Activated CD4-positive, alpha-beta T cell treated with anti-CD3 and anti-CD28 coated beads for 36 hours (primary cell): ENCODE data around the gene CPOX. TPM values are rescaled to one million over a fixed set of nuclear protein-coding genes. Genes with fewer than 3 reads are reported as not detected.
"Not testable (repeated sequence)": the region's sequence is repeated elsewhere in the genome, so short reads cannot be mapped to it uniquely, and the experiment has no call there.

ENCODE experiments used
- ATAC-seq: fragments of 200-7000 bp; cut with Tn5 transposase; one replicate; pipeline ENCODE4 v1.10.0; 2021; ENCODE audit warnings: mild to moderate bottlenecking, moderate library complexity
- CTCF ChIA-PET: fragments of 350-600 bp; sonication (Branson Sonifier 250); formaldehyde crosslinking; loops from one replicate; lab custom pipeline; 2021; ENCODE audit warnings: antibody characterized with exemption; lab: Charles Lee
- POLR2A ChIA-PET: fragments of 350-600 bp; sonication (Branson Sonifier 250); formaldehyde crosslinking; loops from one replicate; lab custom pipeline; 2021; ENCODE audit warnings: antibody characterized with exemption, inconsistent platforms; lab: Charles Lee
- DNase-seq: peaks from one replicate; pipeline ENCODE4 v3.0.0-alpha.2; 2020
- H3K27ac Mint-ChIP-seq: one replicate; pipeline ENCODE4 v1.8.0; 2021; ENCODE audit warnings: mixed read lengths
- H3K27me3 Mint-ChIP-seq: one replicate; pipeline ENCODE4 v1.8.0; 2021; ENCODE audit warnings: mixed read lengths
- H3K36me3 Mint-ChIP-seq: one replicate; pipeline ENCODE4 v1.8.0; 2021; ENCODE audit warnings: low read depth, mixed read lengths
- H3K4me1 Mint-ChIP-seq: one replicate; pipeline ENCODE4 v1.8.0; 2021; ENCODE audit warnings: mixed read lengths
- H3K4me3 Mint-ChIP-seq: one replicate; pipeline ENCODE4 v1.8.0; 2021; ENCODE audit warnings: mild to moderate bottlenecking, moderate library complexity, mixed read lengths
- H3K9me3 Mint-ChIP-seq: one replicate; pipeline ENCODE4 v1.8.0; 2021; ENCODE audit warnings: low read depth, mixed read lengths
- intact Hi-C, 2 experiments: fragments of 100-400 bp; cut with DNase I in 1 of 2; cut with micrococcal nuclease in 1 of 2; formaldehyde crosslinking; loops; one replicate each; pipeline versions ENCODE4 v1.14.2 to v1.15.1; 2022 to 2024; cut with DNase I, micrococcal nuclease
- total RNA-seq, 2 experiments: library from RNA; stranded (reverse); gene quantifications; one replicate each; pipeline ENCODE4 v1.2.3, GENCODE V29; 2021

CPOX gene
- total RNA-seq, 2 experiments from 2014 or later = 40.3 to 41.9 TPM

DNA sequence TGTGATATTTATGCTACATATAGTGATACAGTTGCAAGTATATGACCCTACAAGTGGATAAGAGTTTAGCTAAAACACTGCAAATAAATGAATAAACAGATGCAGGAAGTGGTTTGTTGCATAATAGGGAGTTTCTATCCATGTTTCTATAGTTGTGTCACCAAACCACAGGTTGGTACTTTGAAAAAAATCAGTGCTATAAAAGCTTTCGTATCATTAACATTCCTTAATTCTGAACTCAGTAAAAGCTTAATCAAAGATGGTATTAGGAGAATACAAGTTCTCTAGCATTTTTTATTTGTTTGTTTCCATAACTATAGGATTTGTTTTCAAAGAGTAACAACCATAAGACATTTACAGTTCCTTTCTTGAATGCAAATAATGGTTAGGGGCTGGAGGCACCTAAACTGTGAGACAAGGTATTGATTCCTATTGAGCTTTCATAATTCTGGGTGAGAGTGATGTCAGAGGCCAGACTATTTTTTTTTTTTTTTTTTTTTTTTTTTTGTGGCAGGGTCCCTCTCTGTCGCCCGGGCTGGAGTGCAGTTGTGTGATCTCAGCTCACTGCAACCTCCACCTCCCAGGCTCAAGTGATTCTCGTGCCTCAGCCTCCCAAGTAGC, 29.6 kb downstream of the CPOX start:
- peak; percentile 24 for ATAC-seq
- Mint-ChIP-seq H3K4me3 (no peak overlapping the region), H3K27ac (peak overlapping the region; percentile 74), H3K27me3 (no peaks in the 10 kb centered on the region), H3K36me3 (peaks cover 3% of the 10 kb centered on the region), H3K9me3 (peaks cover 6% of the 10 kb centered on the region), H3K4me1 (peaks cover 77% of the 10 kb centered on the region)
- CTCF ChIA-PET = interaction anchor here (0.8 to 2.4 kb wide), 6 partner anchors 9 to 41 kb away, joined by 3 to 11 read pairs (median 5); partner anchors contain the start of gene CLDND1
- DNase-seq = no peak
- POLR2A ChIA-PET = interaction anchor here (0.6 to 1.3 kb wide), 2 partner anchors 27 to 41 kb away, joined by 3 to 8 read pairs; partner anchors contain the start of gene CLDND1
- intact Hi-C loops = loop anchor here in 1 of 2 experiments (2.0 kb wide), 1 partner anchor 41 kb away; the partner anchor contains the start of gene CLDND1

DNA sequence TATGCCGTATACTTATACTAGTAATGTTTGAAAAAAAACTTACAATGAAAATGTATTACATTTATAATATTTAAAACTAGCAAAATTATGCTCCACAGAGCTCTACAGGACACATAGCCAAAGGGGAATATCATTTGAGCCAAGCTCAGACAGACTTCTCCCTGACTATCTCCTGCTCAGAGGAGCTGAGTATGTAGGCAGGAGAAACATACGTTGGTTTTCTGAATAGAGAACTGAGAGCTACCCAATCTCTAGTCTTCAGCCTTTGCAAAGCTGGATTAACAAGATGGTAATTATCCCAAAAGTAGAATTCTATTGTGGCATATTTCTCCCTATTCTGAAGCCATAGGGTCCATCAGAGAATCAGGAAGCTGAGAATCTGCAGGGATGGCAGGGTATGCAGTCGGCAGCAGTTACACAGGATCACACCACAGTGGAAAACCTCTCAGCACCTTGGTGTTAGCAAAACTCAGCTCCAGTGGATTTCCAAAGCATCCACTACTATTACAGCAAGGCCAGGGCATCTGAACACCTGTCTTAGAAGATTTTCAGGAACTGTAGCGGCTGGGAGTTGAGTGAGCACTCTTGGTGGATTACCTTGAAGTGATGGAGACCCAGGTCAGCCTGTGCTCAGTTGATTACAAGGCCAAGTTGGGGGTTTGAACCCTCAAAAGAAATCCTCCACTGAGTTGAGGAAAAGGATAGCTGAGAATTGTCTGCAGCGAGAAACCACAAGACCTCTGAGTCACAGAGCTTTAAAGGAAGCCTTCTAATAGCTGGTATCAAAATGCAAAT, 31.5 kb downstream of the CPOX start:
- H3K27me3 Mint-ChIP-seq = no peaks in the 10 kb centered on the region
- peaks cover 3% of the 10 kb centered on the region for H3K36me3 Mint-ChIP-seq
- intact Hi-C loops = no loop called here
- H3K4me1 Mint-ChIP-seq = peaks cover 81% of the 10 kb centered on the region
- H3K4me3 Mint-ChIP-seq = no peak overlapping the region
- POLR2A ChIA-PET = interaction anchor here (0.6 to 1.2 kb wide), 3 partner anchors 11 to 42 kb away, joined by 3 to 5 read pairs (median 3); no protein-coding TSS in a partner anchor
- DNase-seq = no peak
- peak overlapping the region; percentile 51 for H3K27ac Mint-ChIP-seq
- CTCF ChIA-PET = interaction anchor here (0.6 to 2.4 kb wide), 7 partner anchors 9 to 522 kb away, joined by 3 to 6 read pairs (median 4); partner anchors contain the start of gene CLDND1
- ATAC-seq = no peak
- peaks cover 5% of the 10 kb centered on the region for H3K9me3 Mint-ChIP-seq

DNA sequence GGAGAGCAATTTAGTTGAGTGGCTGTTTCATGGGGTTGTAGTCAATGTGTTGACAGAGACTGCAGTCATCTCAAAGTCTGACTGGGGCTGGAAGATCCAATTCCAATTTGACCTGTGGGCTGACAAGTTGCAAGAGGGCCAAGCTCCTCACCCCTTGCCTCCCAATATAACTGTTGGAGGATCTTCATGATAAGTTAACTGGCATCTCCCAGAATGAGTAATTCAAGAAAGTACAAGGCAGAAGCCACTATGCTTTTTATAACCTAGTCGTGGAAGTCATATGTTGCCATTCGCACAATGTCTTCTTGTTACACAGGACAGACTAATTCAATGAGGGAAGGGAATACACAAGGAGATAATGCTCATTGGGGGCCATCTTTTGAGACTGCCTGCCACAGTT, 32.5 kb downstream of the CPOX start:
- intact Hi-C loops = no loop called here
- Mint-ChIP-seq H3K36me3 (peaks cover 3% of the 10 kb centered on the region), H3K4me1 (peaks cover 82% of the 10 kb centered on the region), H3K9me3 (peaks cover 3% of the 10 kb centered on the region), H3K27me3 (no peaks in the 10 kb centered on the region), H3K4me3 (no peak overlapping the region), H3K27ac (peak overlapping the region; percentile 40)
- DNase-seq (no peak), ATAC-seq (no peak)
- ChIA-PET POLR2A (no interaction called here), CTCF (interaction anchor here (1.4 to 2.4 kb wide), 2 partner anchors 13 to 38 kb away, joined by 3 to 6 read pairs; partner anchors contain the start of gene CLDND1)

DNA sequence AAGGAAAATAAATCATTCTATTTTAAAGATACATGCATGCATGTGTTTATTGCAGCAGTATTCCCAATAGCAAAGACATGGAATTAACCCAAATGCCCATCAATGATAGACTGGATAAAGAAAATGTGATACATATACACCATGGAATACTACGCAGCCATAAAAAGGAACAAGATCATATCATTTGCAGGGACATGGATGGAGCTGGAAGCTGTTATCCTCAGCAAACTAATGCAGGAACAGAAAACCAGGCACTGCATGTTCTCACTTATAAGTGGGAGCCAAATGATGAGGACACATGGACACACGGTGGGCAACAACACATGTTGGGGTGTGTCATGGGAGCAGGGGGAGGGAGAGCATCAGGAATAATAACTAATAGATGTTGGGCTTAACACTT, 33.6 kb downstream of the CPOX start:
- H3K9me3 Mint-ChIP-seq, DNase-seq, POLR2A ChIA-PET, ATAC-seq, H3K36me3 Mint-ChIP-seq, H3K27ac Mint-ChIP-seq, intact Hi-C loops, H3K27me3 Mint-ChIP-seq, H3K4me3 Mint-ChIP-seq: not testable (repeated sequence)
- H3K4me1 Mint-ChIP-seq = peaks cover 83% of the 10 kb centered on the region
- CTCF ChIA-PET = interaction anchor here (3.2 kb wide), 1 partner anchor 23 kb away, joined by 25 read pairs; no protein-coding TSS in a partner anchor

DNA sequence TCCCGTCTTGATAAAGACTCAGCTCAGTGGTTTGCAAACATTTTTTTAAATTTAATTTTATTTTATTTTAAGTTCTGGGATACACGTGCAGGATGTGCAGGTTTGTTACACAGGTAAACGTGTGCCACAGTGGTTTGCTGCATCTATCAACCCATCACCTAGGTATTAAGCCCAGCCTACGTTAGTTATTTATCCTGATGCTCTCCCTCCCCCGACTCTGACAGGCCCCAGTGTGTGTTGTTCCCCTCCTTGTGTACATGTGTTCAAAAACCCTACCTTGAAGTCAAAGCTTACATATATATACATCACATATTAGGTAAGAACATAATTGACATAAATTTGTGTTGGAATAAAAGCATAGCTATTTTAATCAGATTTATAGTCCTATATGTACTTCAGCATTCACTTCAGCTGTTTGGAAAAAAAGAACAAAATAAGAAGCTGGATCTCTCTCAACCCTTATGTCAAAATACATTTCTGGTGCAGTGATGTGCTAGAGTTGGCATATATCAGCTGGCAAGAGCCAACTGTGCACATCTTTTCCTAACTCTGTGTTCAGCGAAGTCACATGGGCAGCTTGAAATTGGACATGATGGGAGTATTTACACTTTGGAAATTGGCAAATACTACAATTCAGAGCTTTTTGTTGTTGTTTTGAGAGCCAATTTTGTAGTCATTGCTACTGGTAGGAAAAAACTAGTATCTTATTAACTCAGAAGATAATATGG, 35.1 kb downstream of the CPOX start:
- peaks cover 81% of the 10 kb centered on the region for H3K4me1 Mint-ChIP-seq
- DNase-seq (no peak), ATAC-seq (no peak)
- CTCF ChIA-PET = interaction anchor here (0.9 to 3.2 kb wide), 6 partner anchors 14 to 40 kb away, joined by 3 to 25 read pairs (median 4); no protein-coding TSS in a partner anchor
- peaks cover 3% of the 10 kb centered on the region for H3K9me3 Mint-ChIP-seq
- peak overlapping the region; percentile 94 for H3K27ac Mint-ChIP-seq
- no peaks in the 10 kb centered on the region for H3K27me3 Mint-ChIP-seq
- H3K4me3 Mint-ChIP-seq = no peak overlapping the region
- intact Hi-C loops = no loop called here
- POLR2A ChIA-PET = interaction anchor here (0.6 kb wide), 1 partner anchor 21 kb away, joined by 3 read pairs; no protein-coding TSS in a partner anchor
- peaks cover 10% of the 10 kb centered on the region for H3K36me3 Mint-ChIP-seq

DNA sequence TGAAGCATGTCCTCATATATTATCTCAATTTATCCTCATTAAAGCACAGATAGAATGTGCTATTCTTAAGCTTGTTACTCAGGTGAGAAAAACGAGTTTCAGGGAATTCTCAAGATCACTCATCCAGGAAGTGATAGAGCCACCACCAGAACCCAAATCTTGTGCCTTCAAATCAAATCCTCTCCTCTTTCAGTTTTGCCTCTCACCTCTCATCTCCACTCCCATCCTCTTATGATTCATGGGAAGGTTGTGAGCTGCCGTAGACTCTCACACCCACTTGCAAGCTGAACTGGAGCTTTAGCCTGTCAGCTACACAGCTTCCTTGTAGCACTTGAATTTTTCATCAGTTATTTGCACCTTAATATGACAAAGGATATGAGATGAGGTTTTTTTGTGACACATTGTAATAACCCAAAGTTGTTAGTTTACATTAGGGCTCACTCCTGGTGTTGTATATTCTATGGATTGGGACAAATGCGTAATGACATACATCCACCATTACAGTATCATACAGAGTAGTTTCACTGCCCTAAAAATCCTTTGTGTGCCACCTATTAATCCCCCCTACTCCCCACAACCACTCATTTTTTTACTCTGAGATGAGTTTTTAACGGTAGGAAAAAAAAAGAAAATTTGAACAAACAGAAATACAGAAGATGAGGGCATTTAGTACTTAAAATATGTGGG, 35.9 kb downstream of the CPOX start:
- H3K4me3 Mint-ChIP-seq = peak overlapping the region; percentile 67
- H3K27ac Mint-ChIP-seq = peak overlapping the region; percentile 94
- H3K36me3 Mint-ChIP-seq = peaks cover 10% of the 10 kb centered on the region
- CTCF ChIA-PET = interaction anchor here (0.6 to 3.2 kb wide), 6 partner anchors 11 to 41 kb away, joined by 4 to 25 read pairs (median 4); no protein-coding TSS in a partner anchor
- H3K4me1 Mint-ChIP-seq = peaks cover 81% of the 10 kb centered on the region
- peaks cover 3% of the 10 kb centered on the region for H3K9me3 Mint-ChIP-seq
- no peaks in the 10 kb centered on the region for H3K27me3 Mint-ChIP-seq
- ATAC-seq (peak; percentile 77), DNase-seq (peak; percentile 73)
- intact Hi-C loops = loop anchor here (1.0 to 2.0 kb wide), 3 partner anchors 35 to 36 kb away; partner anchors contain the start of genes CPOX (in 2 of the 2) and CLDND1 (in 1 of the 2)
- POLR2A ChIA-PET = interaction anchor here (0.6 to 2.6 kb wide), 8 partner anchors 8 to 38 kb away, joined by 3 to 45 read pairs (median 6); partner anchors contain the start of genes CLDND1 and CPOX

DNA sequence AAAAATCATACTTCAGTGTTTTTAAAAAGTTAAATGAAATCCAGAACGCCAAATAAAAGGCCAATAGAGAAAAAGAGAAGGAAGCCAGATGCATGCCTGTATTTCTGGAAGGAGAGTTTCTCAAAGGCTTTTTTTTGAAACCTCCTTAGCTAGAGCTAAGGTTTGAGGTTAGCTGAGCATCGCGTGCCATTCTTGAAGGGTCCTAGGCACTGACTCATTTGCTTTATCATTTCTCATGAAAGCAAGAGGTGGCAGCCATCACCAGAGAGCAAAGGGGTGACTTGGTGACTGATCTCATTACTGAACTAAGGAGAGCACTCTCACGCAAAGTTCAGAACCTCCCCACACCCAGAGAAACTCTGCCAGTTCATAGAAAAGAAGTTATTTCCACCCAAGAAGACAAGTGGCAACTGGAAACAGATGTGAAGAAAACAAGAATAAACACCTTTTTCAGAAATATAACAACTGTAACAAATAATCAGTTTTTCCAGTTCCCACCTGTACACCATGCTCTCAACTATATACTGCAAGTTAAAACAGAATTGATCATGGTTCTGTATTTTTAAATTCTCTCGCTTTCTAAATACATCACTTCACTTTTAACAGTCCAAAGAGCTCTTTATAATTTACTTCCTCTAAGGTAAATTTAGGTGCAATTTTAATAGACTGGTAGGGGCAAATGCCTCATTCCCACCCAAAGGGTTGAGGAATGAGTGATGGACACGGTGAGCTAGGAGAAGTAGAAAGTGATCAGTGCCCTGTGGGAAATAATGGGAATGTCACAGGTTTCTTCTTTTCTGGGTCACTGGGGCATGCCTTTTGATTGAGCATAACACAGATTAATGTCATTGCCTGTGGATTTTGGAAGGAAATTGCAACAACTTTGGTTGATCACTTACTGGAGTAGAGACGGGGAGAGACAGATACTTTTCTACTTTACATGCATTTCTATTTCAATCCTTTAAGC, 37.0 kb downstream of the CPOX start:
- peaks cover 10% of the 10 kb centered on the region for H3K36me3 Mint-ChIP-seq
- peaks cover 3% of the 10 kb centered on the region for H3K9me3 Mint-ChIP-seq
- H3K4me3 Mint-ChIP-seq = peak overlapping the region; percentile 67
- DNase-seq = peak; percentile 86
- no peaks in the 10 kb centered on the region for H3K27me3 Mint-ChIP-seq
- ChIA-PET POLR2A (interaction anchor here (1.2 to 2.6 kb wide), 6 partner anchors 9 to 37 kb away, joined by 3 to 45 read pairs (median 8); partner anchors contain the start of genes CLDND1 and CPOX), CTCF (interaction anchor here (0.9 to 3.2 kb wide), 7 partner anchors 11 to 20 kb away, joined by 4 to 25 read pairs (median 7); no protein-coding TSS in a partner anchor)
- H3K4me1 Mint-ChIP-seq = peaks cover 83% of the 10 kb centered on the region
- intact Hi-C loops = loop anchor here (1.0 to 2.0 kb wide), 7 partner anchors 9 to 37 kb away; partner anchors contain the start of genes CLDND1 (in 2 of the 2) and CPOX (in 2 of the 2)
- ATAC-seq = peak; percentile 78
- peak overlapping the region; percentile 94 for H3K27ac Mint-ChIP-seq

DNA sequence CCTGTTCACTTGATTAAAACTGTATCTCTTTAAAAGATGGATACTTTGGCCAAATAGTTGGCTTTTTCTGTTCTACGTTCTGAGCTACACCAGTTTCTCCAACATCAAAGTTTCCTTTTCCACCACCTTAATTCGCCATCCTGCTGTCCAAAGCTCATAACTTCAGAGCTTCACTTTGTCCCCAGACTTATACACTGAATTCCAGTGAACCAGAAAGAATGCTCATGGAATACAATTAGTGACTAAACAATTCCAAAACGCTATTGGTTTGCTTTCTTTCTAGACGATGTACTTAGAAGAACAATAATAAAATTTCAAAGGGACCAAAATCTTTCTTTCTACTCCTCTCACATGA, 38.4 kb downstream of the CPOX start:
- peak overlapping the region; percentile 67 for H3K4me3 Mint-ChIP-seq
- H3K9me3 Mint-ChIP-seq = peaks cover 3% of the 10 kb centered on the region
- CTCF ChIA-PET = interaction anchor here (0.8 to 2.7 kb wide), 5 partner anchors 9 to 19 kb away, joined by 3 to 17 read pairs (median 5); no protein-coding TSS in a partner anchor
- peaks cover 83% of the 10 kb centered on the region for H3K4me1 Mint-ChIP-seq
- H3K27ac Mint-ChIP-seq = peak overlapping the region; percentile 94
- peaks cover 10% of the 10 kb centered on the region for H3K36me3 Mint-ChIP-seq
- no peaks in the 10 kb centered on the region for H3K27me3 Mint-ChIP-seq
- DNase-seq (no peak), ATAC-seq (no peak)
- intact Hi-C loops = no loop called here
- POLR2A ChIA-PET = interaction anchor here (0.7 kb wide), 1 partner anchor 100 kb away, joined by 6 read pairs; no protein-coding TSS in a partner anchor

DNA sequence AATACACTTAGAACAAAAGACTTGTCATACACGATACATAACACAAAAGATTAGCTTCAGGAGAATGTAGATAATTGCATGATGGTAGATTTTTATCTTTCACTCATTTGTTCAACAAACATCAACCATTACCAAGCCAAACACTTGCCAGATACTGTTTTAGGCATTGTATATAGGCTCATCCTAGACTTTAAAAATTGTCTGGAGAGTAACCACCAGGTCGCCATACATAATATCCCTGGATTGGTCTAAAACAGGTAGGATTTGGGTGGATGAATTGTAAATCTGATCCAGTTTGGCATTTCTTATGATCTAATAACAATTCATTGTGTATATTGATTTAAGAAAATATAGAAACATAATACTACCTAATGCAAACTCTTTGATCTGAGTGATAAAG, 38.8 kb downstream of the CPOX start:
- ATAC-seq (no peak), DNase-seq (no peak)
- Mint-ChIP-seq H3K36me3 (peaks cover 11% of the 10 kb centered on the region), H3K4me3 (peak overlapping the region; percentile 67), H3K9me3 (no peaks in the 10 kb centered on the region), H3K4me1 (peaks cover 87% of the 10 kb centered on the region), H3K27ac (peak overlapping the region; percentile 94), H3K27me3 (no peaks in the 10 kb centered on the region)
- ChIA-PET POLR2A (no interaction called here), CTCF (interaction anchor here (1.8 to 2.7 kb wide), 3 partner anchors 9 to 17 kb away, joined by 5 to 17 read pairs (median 7); no protein-coding TSS in a partner anchor)
- intact Hi-C loops = no loop called here
